Stimulated activated memory B cell treated with anti-CD40 and anti-IgM and Interleukin-4, amounts not matched to agents 10 μg/mL and 1 μg/mL and 100 μg/mL, for 72 hours (primary cell): ENCODE measurements around the gene SMPX.

Source experiments
- ATAC-seq: fragments of 150-1000 bp; cut with Tn5 transposase; 2 replicates; pipeline ENCODE4 v1.10.0; 2021
- H3K27ac Mint-ChIP-seq: one replicate; pipeline ENCODE4 v1.8.0; 2022; ENCODE audit warnings: mild to moderate bottlenecking, mixed read lengths
- H3K27me3 Mint-ChIP-seq: one replicate; pipeline ENCODE4 v1.8.0; 2022; ENCODE audit warnings: mixed read lengths
- H3K36me3 Mint-ChIP-seq: one replicate; pipeline ENCODE4 v1.8.0; 2022; ENCODE audit warnings: mixed read lengths
- H3K4me1 Mint-ChIP-seq: one replicate; pipeline ENCODE4 v1.8.0; 2022; ENCODE audit warnings: mixed read lengths
- H3K4me3 Mint-ChIP-seq: one replicate; pipeline ENCODE4 v1.8.0; 2022; ENCODE audit warnings: mild to moderate bottlenecking, moderate library complexity, mixed read lengths
- H3K9me3 Mint-ChIP-seq: one replicate; pipeline ENCODE4 v1.8.0; 2022; ENCODE audit warnings: mixed read lengths

The SMPX gene

GRCh38 chrX:21708116-21708515 lies 49.8 kb downstream of the SMPX start:
- ATAC-seq, result no peak
- no peaks in the 10 kb centered on the region for H3K36me3 Mint-ChIP-seq
- H3K27me3 Mint-ChIP-seq, result no peaks in the 10 kb centered on the region
- no peak overlapping the region for H3K4me3 Mint-ChIP-seq
- no peaks in the 10 kb centered on the region for H3K4me1 Mint-ChIP-seq
- H3K9me3 Mint-ChIP-seq, result no peaks in the 10 kb centered on the region
- H3K27ac Mint-ChIP-seq, result no peak overlapping the region

DNA sequence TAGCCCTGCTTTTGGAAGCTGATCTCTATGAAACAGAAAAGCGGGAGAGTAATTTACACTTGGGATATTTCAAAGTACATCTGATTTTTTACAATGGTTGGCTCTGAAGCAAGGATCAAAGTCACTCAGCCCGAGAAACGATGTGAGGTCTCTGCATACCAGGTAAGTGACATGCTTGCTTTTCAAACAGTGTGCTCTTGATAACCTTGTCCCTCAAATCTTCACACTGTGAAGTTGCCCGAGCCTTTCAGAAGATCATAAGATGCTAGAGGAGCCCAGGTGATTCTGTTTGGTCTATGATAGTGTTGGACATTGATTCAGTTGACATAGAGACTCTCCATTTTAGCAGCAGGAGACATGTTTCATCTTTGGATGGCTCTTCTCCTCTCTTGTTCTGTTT lies 52.7 kb downstream of the SMPX start:
- no peaks in the 10 kb centered on the region for H3K9me3 Mint-ChIP-seq
- H3K4me3 Mint-ChIP-seq, result no peak overlapping the region
- no peaks in the 10 kb centered on the region for H3K36me3 Mint-ChIP-seq
- peaks cover 4% of the 10 kb centered on the region for H3K4me1 Mint-ChIP-seq
- H3K27me3 Mint-ChIP-seq, result no peaks in the 10 kb centered on the region
- no peak for ATAC-seq
- no peak overlapping the region for H3K27ac Mint-ChIP-seq

GRCh38 chrX:21702725-21703124 lies 55.2 kb downstream of the SMPX start:
- no peak for ATAC-seq
- Mint-ChIP-seq H3K9me3 (no peaks in the 10 kb centered on the region), H3K4me1 (peaks cover 13% of the 10 kb centered on the region), H3K4me3 (no peak overlapping the region), H3K36me3 (no peaks in the 10 kb centered on the region), H3K27me3 (no peaks in the 10 kb centered on the region), H3K27ac (no peak overlapping the region)

- Mint-ChIP-seq H3K9me3 (no peaks in the 10 kb centered on the region), H3K27ac (no peak overlapping the region), H3K36me3 (no peaks in the 10 kb centered on the region), H3K27me3 (no peaks in the 10 kb centered on the region), H3K4me1 (peaks cover 13% of the 10 kb centered on the region), H3K4me3 (no peak overlapping the region)
- no peak for ATAC-seq
These were observed 56.9 kb downstream of the SMPX start for GRCh38 chrX:21700967-21701366.

GRCh38 chrX:21700275-21700674 lies 57.6 kb downstream of the SMPX start:
- peaks cover 13% of the 10 kb centered on the region for H3K4me1 Mint-ChIP-seq
- H3K27me3 Mint-ChIP-seq, result no peaks in the 10 kb centered on the region
- H3K27ac Mint-ChIP-seq, result no peak overlapping the region
- ATAC-seq, result no peak
- no peak overlapping the region for H3K4me3 Mint-ChIP-seq
- H3K9me3 Mint-ChIP-seq, result no peaks in the 10 kb centered on the region
- no peaks in the 10 kb centered on the region for H3K36me3 Mint-ChIP-seq

GRCh38 chrX:21699136-21699535 lies 58.8 kb downstream of the SMPX start:
- H3K27me3 Mint-ChIP-seq, result no peaks in the 10 kb centered on the region
- no peak overlapping the region for H3K27ac Mint-ChIP-seq
- no peak for ATAC-seq
- H3K4me1 Mint-ChIP-seq, result peaks cover 13% of the 10 kb centered on the region
- H3K4me3 Mint-ChIP-seq, result no peak overlapping the region
- H3K9me3 Mint-ChIP-seq, result no peaks in the 10 kb centered on the region
- no peaks in the 10 kb centered on the region for H3K36me3 Mint-ChIP-seq

GRCh38 chrX:21698272-21698671 lies 59.6 kb downstream of the SMPX start:
- no peak overlapping the region for H3K4me3 Mint-ChIP-seq
- peak overlapping the region; percentile 35 for H3K27ac Mint-ChIP-seq
- ATAC-seq, result peak; percentile 78
- H3K4me1 Mint-ChIP-seq, result peaks cover 13% of the 10 kb centered on the region
- no peaks in the 10 kb centered on the region for H3K9me3 Mint-ChIP-seq
- no peaks in the 10 kb centered on the region for H3K27me3 Mint-ChIP-seq
- no peaks in the 10 kb centered on the region for H3K36me3 Mint-ChIP-seq

- Mint-ChIP-seq H3K4me1 (no peaks in the 10 kb centered on the region), H3K4me3 (no peak overlapping the region), H3K27me3 (no peaks in the 10 kb centered on the region), H3K9me3 (no peaks in the 10 kb centered on the region), H3K36me3 (no peaks in the 10 kb centered on the region), H3K27ac (no peak overlapping the region)
- ATAC-seq, result no peak
These were observed 66.4 kb downstream of the SMPX start for GRCh38 chrX:21691512-21692018.

DNA sequence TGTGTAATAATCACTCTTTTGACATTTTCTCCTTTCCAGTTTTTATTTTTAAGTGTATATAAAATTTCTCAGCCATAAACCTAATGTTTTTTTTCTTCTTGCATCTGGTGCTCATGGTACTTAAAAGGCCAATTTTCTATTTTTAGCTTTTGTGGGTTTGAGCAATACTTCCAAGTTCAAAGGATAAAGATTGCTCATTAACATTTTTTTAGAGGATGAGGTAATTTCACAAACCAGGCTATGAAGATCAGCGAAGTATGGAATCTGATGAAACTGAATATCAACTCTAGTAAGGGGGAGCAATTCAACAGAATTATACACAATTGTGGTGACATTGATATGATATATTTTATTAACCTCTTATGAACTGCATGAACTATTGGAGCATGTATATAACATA lies 74.0 kb downstream of the SMPX start:
- peaks cover 8% of the 10 kb centered on the region for H3K27me3 Mint-ChIP-seq
- no peaks in the 10 kb centered on the region for H3K9me3 Mint-ChIP-seq
- no peak for ATAC-seq
- no peak overlapping the region for H3K27ac Mint-ChIP-seq
- H3K36me3 Mint-ChIP-seq, result no peaks in the 10 kb centered on the region
- no peaks in the 10 kb centered on the region for H3K4me1 Mint-ChIP-seq
- H3K4me3 Mint-ChIP-seq, result no peak overlapping the region

- no peaks in the 10 kb centered on the region for H3K36me3 Mint-ChIP-seq
- no peaks in the 10 kb centered on the region for H3K4me1 Mint-ChIP-seq
- no peak overlapping the region for H3K4me3 Mint-ChIP-seq
- H3K27ac Mint-ChIP-seq, result no peak overlapping the region
- H3K9me3 Mint-ChIP-seq, result peaks cover 3% of the 10 kb centered on the region
- H3K27me3 Mint-ChIP-seq, result peaks cover 8% of the 10 kb centered on the region
- ATAC-seq, result no peak
These were observed 79.8 kb downstream of the SMPX start for GRCh38 chrX:21678048-21678612.

GRCh38 chrX:21675931-21676330 lies 82.0 kb downstream of the SMPX start:
- no peaks in the 10 kb centered on the region for H3K36me3 Mint-ChIP-seq
- peaks cover 3% of the 10 kb centered on the region for H3K9me3 Mint-ChIP-seq
- no peak overlapping the region for H3K27ac Mint-ChIP-seq
- ATAC-seq, result no peak
- peaks cover 8% of the 10 kb centered on the region for H3K27me3 Mint-ChIP-seq
- no peaks in the 10 kb centered on the region for H3K4me1 Mint-ChIP-seq
- no peak overlapping the region for H3K4me3 Mint-ChIP-seq

DNA sequence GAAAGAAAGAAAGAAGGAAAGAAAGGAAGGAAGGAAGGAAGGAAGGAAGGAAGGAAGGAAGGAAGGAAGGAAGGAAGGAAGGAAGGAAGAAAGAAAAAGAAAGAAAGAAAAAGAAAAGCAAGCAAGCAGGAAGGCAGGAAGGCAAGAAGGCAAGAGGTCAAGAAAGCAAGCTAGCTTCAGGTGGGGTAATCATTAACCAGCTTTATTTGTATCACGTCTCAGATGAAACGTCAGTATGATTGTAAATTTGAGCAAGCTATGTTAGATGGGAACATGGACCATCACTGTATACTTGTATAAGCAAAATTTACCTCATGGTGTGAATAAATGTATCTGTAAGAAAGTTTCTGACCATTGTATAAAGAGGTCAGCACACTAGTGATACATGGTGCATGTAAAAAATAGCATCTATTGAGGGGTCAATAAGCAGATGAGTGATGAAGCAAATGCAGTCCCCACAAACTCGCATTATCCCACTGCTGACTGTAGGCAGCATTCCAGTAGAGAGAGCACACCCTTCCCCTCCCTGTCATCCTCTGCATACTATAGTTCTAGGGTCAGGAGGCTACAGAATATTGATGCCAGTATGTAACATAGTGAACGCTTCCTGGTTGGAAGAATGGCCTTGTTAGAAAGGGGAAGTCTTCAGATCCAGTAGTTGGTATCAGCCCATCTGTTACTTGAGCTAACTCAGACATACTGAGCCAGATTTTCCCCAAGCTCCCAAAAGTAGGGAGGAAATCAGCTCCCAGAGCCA lies 83.3 kb downstream of the SMPX start:
- no peak for ATAC-seq
- H3K27ac Mint-ChIP-seq, result no peak overlapping the region
- H3K9me3 Mint-ChIP-seq, result peaks cover 3% of the 10 kb centered on the region
- no peaks in the 10 kb centered on the region for H3K36me3 Mint-ChIP-seq
- H3K4me1 Mint-ChIP-seq, result no peaks in the 10 kb centered on the region
- H3K4me3 Mint-ChIP-seq, result no peak overlapping the region
- peaks cover 8% of the 10 kb centered on the region for H3K27me3 Mint-ChIP-seq

GRCh38 chrX:21666679-21667078 lies 91.2 kb downstream of the SMPX start:
- no peak overlapping the region for H3K27ac Mint-ChIP-seq
- no peak overlapping the region for H3K4me3 Mint-ChIP-seq
- no peaks in the 10 kb centered on the region for H3K36me3 Mint-ChIP-seq
- no peaks in the 10 kb centered on the region for H3K9me3 Mint-ChIP-seq
- no peaks in the 10 kb centered on the region for H3K4me1 Mint-ChIP-seq
- no peak for ATAC-seq
- peaks cover 9% of the 10 kb centered on the region for H3K27me3 Mint-ChIP-seq

DNA sequence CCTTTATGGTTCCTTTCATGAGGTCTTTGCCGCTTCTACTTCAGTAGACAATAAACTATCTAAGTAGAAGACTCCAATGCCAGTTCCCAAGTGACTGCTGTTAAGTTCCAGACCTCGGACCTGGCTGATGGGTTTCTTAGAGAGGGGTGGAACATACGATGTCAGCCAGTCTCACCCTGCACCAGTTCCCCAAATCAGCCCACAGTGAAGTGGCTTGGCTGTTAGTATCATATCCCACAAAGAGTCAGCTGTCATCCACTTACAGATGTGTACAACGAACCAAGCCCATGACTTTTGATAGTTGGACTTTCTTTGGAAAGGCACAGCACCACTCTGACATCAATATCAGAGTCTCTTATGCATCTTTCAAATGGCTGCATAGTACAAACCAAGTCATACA lies 91.7 kb downstream of the SMPX start:
- no peak overlapping the region for H3K4me3 Mint-ChIP-seq
- H3K4me1 Mint-ChIP-seq, result no peaks in the 10 kb centered on the region
- ATAC-seq, result no peak
- H3K27me3 Mint-ChIP-seq, result peaks cover 9% of the 10 kb centered on the region
- no peaks in the 10 kb centered on the region for H3K9me3 Mint-ChIP-seq
- H3K27ac Mint-ChIP-seq, result no peak overlapping the region
- no peaks in the 10 kb centered on the region for H3K36me3 Mint-ChIP-seq

DNA sequence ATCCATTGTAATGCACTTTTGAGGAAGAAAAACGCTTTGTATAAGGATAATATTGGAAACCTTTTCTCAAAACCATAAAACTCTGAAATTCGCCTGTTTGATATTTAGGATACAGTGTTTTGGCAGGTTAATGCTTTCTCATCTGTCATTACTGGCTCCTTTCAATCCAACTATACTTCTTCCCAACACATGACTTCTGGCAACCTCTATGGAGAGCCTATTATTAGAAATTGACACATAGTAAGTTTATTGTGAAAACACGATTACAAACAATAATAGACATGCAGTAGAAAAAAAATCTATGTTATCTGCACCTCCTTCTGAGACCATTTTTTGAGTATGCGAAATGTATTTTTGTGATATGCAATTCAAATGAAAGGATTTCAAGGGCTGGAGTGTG lies 95.2 kb downstream of the SMPX start:
- Mint-ChIP-seq H3K4me3 (no peak overlapping the region), H3K27me3 (peaks cover 9% of the 10 kb centered on the region), H3K36me3 (no peaks in the 10 kb centered on the region), H3K27ac (no peak overlapping the region), H3K4me1 (peaks cover under 1% of the 10 kb centered on the region), H3K9me3 (no peaks in the 10 kb centered on the region)
- no peak for ATAC-seq

- no peak for ATAC-seq
- Mint-ChIP-seq H3K9me3 (no peaks in the 10 kb centered on the region), H3K36me3 (no peaks in the 10 kb centered on the region), H3K27me3 (peaks cover 9% of the 10 kb centered on the region), H3K4me1 (peaks cover 5% of the 10 kb centered on the region), H3K4me3 (no peak overlapping the region), H3K27ac (no peak overlapping the region)
These were observed 96.6 kb downstream of the SMPX start for GRCh38 chrX:21661316-21661715.
